Muscle layer of duodenum (tissue), 2 donors: ENCODE data around the gene ABL1.
"Not testable (repeated sequence)": the region's sequence is repeated elsewhere in the genome, so short reads cannot be mapped to it uniquely, and the experiment has no call there.

Experiments
- H3K27ac ChIP-seq: one replicate; pipeline ENCODE4 v1.7.0; 2013; ENCODE audit warnings: mild to moderate bottlenecking, low read length
- H3K27me3 ChIP-seq: one replicate; pipeline ENCODE4 v1.7.0; 2013; ENCODE audit warnings: low read depth, mild to moderate bottlenecking, control low read depth, low read length
- H3K36me3 ChIP-seq, 2 donors: one replicate each; pipeline ENCODE4 v1.7.0; 2013; ENCODE audit warnings: low read length in 2 of 2, control low read depth in 1 of 2, mild to moderate bottlenecking in 1 of 2; ENCODE audit not compliant: insufficient read depth in 2 of 2, control insufficient read depth in 1 of 2
- H3K4me1 ChIP-seq, 2 donors: one replicate each; pipeline ENCODE4 v1.7.0; 2013; ENCODE audit warnings: low read length in 2 of 2, mild to moderate bottlenecking in 2 of 2, control low read depth in 1 of 2, moderate library complexity in 1 of 2; ENCODE audit not compliant: insufficient read depth in 2 of 2, control insufficient read depth in 1 of 2
- H3K4me3 ChIP-seq, 2 donors: one replicate each; pipeline ENCODE4 v1.7.0; 2013; ENCODE audit warnings: low read length in 2 of 2, low read depth in 1 of 2, mild to moderate bottlenecking in 1 of 2
- H3K9me3 ChIP-seq, 2 donors: one replicate each; pipeline ENCODE4 v1.7.0; 2013; ENCODE audit warnings: low read length in 2 of 2, control low read depth in 1 of 2, mild to moderate bottlenecking in 1 of 2; ENCODE audit not compliant: control insufficient read depth in 1 of 2
- donor health status: healthy.

ABL1 gene

GRCh38 chr9:130843049-130843908 lies 8.2 kb downstream of the ABL1 start:
- peak overlapping the region; percentile 94 for H3K27ac ChIP-seq
- H3K4me1 ChIP-seq: peaks cover 24 to 59% of the 10 kb centered on the region in 2 donors
- peaks cover 0 to 9% of the 10 kb centered on the region in 2 donors for H3K36me3 ChIP-seq
- no peaks in the 10 kb centered on the region for H3K27me3 ChIP-seq
- H3K9me3 ChIP-seq: no peaks in the 10 kb centered on the region
- H3K4me3 ChIP-seq: peak overlapping the region; percentile 8 to 37

- H3K4me1 ChIP-seq: peaks cover 24 to 53% of the 10 kb centered on the region in 2 donors
- no peaks in the 10 kb centered on the region for H3K27me3 ChIP-seq
- H3K27ac ChIP-seq: peak overlapping the region; percentile 94
- peak overlapping the region in 1 of 2 donors; percentile 37 for H3K4me3 ChIP-seq
- H3K36me3 ChIP-seq: peaks cover 0 to 9% of the 10 kb centered on the region in 2 donors
- no peaks in the 10 kb centered on the region for H3K9me3 ChIP-seq
Measured at GRCh38 chr9:130844044-130844451, 9.0 kb downstream of the ABL1 start.

DNA sequence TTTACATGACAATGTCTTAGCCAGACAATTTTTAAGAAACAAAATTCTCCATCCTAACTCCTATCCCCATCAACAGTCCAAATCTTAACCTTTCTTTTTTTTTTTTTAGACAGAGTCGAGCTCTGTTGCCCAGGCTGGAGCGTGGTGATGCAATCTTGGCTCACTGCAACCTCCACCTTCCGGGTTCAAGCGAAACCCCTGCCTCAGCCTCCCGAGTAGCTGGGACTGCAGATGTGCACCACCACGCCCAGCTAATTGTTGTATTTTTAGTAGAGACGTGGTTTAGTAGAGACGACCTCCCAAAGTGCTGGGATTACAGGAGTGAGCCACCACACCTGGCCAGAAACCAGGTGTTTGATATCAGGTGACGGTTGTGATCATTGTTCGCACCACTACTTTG lies 10.2 kb downstream of the ABL1 start:
- peaks cover 0 to 9% of the 10 kb centered on the region in 2 donors for H3K36me3 ChIP-seq
- H3K27ac ChIP-seq: peak overlapping the region; percentile 94
- peak overlapping the region; percentile 27 to 31 for H3K4me3 ChIP-seq
- no peaks in the 10 kb centered on the region for H3K27me3 ChIP-seq
- H3K9me3 ChIP-seq: no peaks in the 10 kb centered on the region
- peaks cover 26 to 58% of the 10 kb centered on the region in 2 donors for H3K4me1 ChIP-seq

DNA sequence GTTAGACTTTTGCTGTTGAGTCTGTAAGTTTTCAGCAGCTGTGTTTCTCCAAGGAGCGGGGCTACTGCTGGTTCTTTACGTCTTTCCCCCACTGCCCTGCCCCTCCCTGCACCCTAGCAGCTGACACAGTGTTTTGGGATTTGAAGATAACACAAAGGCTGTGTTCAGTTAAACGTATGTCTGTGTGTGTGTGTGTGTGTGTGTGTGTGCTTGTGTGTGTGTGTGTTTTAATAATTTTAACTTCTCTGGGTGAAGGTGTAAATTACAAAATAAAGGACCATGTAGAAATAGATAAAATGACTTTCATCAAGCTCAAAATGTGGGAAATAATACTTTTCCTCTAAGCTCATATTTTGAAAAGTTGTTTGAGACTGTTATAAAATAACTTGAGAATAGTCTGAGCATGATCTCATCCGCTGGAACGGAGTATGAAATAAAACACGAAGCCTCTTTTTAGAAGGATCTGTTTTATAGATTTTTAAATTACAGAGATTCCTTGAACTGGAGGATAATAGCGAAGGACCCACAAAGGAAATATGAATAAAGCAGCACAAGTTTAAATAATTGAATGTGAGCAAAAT lies 10.9 kb downstream of the ABL1 start:
- Histone ChIP-seq H3K4me1 (peaks cover 27 to 56% of the 10 kb centered on the region in 2 donors), H3K4me3 (peak overlapping the region; percentile 27 to 31), H3K36me3 (peaks cover 0 to 9% of the 10 kb centered on the region in 2 donors), H3K27ac (peak overlapping the region; percentile 94), H3K27me3 (no peaks in the 10 kb centered on the region), H3K9me3 (no peaks in the 10 kb centered on the region)

DNA sequence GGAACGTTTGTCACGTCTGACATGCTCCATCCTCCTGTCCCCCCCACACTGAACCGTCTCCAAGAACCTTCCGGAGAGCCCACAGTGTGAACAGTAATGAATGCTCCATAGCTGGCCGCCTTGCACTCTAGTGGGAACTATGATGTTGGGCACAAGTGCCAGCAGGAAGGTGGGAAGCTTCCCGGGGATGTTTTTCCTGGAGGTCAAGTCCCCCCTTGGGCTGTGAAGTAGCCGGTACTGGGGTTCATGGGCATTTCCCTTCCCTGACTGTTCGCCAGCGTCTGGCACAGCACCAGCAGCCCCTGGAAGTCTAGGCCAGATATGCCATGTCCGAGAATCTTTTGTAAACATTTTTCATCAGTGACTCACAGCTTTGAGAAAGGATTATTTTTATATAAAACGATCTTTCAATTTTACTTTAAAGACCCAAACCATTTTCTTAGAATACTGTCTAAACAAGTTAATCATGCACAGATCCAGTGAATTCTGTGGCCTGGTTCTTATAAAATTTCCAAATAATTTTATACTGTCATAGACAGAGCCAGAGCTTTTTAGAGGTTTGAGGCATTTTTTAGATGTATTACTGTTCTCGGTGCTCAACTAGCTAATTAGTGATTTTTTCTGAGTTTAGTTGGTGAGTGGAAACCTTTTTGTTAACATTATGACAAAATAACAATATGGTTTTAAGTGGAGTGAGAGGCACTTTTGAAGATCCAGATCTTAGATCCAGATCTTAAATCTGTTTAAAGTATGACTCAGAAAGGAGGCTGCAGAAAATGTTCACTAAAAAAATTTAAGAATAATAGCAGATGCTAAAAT lies 11.6 kb downstream of the ABL1 start:
- Histone ChIP-seq H3K27ac (peak overlapping the region; percentile 94), H3K9me3 (no peaks in the 10 kb centered on the region), H3K4me3 (peak overlapping the region; percentile 27 to 31), H3K4me1 (peaks cover 27 to 49% of the 10 kb centered on the region in 2 donors), H3K27me3 (no peaks in the 10 kb centered on the region), H3K36me3 (peaks cover 0 to 9% of the 10 kb centered on the region in 2 donors)

GRCh38 chr9:130847306-130848217 lies 12.5 kb downstream of the ABL1 start:
- H3K9me3 ChIP-seq: no peaks in the 10 kb centered on the region
- H3K4me3 ChIP-seq: peak overlapping the region in 1 of 2 donors; percentile 27
- peaks cover 23 to 46% of the 10 kb centered on the region in 2 donors for H3K4me1 ChIP-seq
- peak overlapping the region; percentile 94 for H3K27ac ChIP-seq
- no peaks in the 10 kb centered on the region for H3K27me3 ChIP-seq
- peaks cover 0 to 9% of the 10 kb centered on the region in 2 donors for H3K36me3 ChIP-seq

DNA sequence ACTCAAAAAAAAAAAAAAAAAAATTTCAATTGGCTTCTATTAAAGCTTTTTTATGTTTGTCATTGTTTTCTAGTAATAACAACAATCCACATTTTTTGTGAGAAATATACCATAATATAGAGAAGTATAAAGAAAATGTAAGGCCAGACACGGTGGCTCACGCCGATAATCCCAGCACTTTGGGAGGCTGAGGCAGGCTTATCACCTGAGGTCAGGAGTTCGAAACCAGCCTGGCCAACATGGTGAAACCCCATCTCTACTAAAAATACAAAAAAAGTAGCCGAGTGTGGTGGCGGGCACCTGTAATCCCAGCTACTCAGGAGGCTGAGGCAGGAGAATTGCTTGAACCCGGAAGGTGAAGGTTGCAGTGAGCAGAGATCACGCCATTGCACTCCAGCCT lies 13.5 kb downstream of the ABL1 start:
- not testable (repeated sequence) for H3K4me3 ChIP-seq, H3K27me3 ChIP-seq, H3K9me3 ChIP-seq, H3K36me3 ChIP-seq
- H3K4me1 ChIP-seq: peaks cover 14 to 42% of the 10 kb centered on the region in 2 donors
- H3K27ac ChIP-seq: peak overlapping the region; percentile 94

DNA sequence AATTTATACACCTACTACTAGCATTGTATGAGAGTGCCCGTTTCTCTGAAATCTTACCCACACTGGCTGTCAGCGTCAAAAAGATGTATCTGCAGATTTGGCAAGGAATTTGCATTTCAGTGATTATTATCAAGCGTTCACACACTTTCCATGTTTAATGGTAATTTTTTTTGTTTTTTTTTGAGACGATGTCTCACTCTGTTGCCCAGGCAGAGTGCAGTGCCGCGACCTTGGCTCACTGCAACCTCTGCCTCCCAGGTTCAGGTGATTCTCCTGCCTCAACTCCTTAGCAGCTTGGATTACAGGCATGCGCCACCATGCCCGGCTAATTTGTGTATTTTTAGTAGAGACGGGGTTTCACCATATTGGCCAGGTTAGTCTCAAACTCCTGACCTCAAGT lies 14.3 kb downstream of the ABL1 start:
- H3K4me3 ChIP-seq: no peak overlapping the region
- H3K27ac ChIP-seq: peak overlapping the region; percentile 6
- H3K4me1 ChIP-seq: peaks cover 7 to 35% of the 10 kb centered on the region in 2 donors

DNA sequence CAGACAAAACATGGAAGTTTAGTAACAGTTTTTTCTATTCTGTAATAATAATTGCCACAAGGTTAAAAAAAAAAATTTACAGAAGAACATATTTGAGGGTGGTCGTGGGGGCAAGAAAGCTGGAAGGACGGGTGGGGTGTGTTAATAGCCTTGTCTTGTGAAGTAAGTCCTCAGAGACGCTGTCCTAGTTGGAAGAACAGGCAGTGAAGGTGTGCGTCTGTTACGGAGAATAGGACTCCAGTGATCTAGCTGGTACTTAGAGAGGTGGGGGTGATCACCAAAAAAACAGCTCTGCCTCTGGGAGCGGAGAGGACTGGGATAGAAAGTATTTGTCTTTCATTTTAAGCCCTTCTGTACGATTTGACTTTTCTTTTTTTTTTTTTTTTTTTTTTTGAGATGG lies 17.7 kb downstream of the ABL1 start:
- peak overlapping the region; percentile 1 for H3K27ac ChIP-seq
- H3K4me3 ChIP-seq: no peak overlapping the region
- H3K36me3 ChIP-seq: peaks cover 37 to 38% of the 10 kb centered on the region in 2 donors

More for the DNA sequence above, 14.3 kb downstream of the ABL1 start:
- Histone ChIP-seq H3K9me3 (no peaks in the 10 kb centered on the region), H3K36me3 (peaks cover 9 to 15% of the 10 kb centered on the region in 2 donors), H3K27me3 (no peaks in the 10 kb centered on the region)

GRCh38 chr9:130854092-130854491 lies 19.0 kb downstream of the ABL1 start:
- H3K4me3 ChIP-seq: no peak overlapping the region
- H3K36me3 ChIP-seq: peaks cover 42 to 43% of the 10 kb centered on the region in 2 donors
- H3K9me3 ChIP-seq: no peaks in the 10 kb centered on the region
- no peak overlapping the region for H3K27ac ChIP-seq
- H3K27me3 ChIP-seq: no peaks in the 10 kb centered on the region
- peaks cover 13 to 51% of the 10 kb centered on the region in 2 donors for H3K4me1 ChIP-seq

More for the DNA sequence above, 17.7 kb downstream of the ABL1 start:
- H3K27me3 ChIP-seq: no peaks in the 10 kb centered on the region
- H3K9me3 ChIP-seq: no peaks in the 10 kb centered on the region
- peaks cover 8 to 39% of the 10 kb centered on the region in 2 donors for H3K4me1 ChIP-seq
